Fibroblast of skin of left biceps (primary cell): ENCODE measurements around the gene ARSI.

Experiments used
- DNase-seq, 2 experiments: peaks; one replicate each; pipeline ENCODE4 v3.0.0-alpha.2; 2013; ENCODE audit warnings: low read depth in 2 of 2

Gene ARSI

DNA sequence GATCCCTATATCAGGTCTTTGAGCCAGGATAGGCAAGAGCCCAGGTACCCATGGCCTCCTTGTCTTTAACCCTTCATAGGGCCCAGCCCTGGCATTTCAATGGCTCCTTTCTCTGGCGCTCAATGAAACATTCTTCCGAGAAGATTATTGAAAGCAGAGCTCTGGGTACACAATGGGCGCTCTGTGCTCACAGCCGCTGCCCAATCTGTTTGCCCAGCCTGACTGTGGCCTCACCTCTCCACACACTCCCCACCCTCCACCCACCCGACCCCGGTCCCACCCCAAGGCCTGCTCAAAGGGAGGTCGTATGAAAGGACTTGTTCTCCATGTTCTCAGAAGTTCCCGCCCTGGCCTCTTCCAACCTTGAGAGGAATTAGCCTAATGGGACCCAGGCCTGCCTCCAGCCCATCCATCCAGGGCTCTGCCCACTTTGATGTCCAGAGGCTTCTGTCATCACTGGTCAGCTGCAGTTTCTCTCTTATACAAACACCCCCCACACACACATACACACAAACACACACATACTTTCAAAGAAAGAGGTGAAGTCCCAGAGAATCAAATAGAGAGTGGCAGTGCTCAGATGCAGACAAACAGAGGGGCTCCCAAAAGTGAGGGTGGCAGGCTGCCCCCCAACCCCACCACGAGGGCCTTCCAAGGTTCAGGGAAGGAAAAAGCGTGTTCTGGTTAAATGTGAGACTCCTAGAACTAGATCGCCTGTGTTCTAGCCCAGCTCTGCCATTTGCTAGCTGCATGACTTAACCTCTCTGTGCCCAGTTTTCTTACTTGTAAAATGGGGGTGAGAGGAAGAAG is 5.1 kb upstream of the ARSI start:
- no peak for DNase-seq

- no peak for DNase-seq
These were observed 4.1 kb upstream of the ARSI start for GRCh38 chr5:150306775-150307174.

GRCh38 chr5:150305557-150305956 is 2.9 kb upstream of the ARSI start:
- DNase-seq: no peak

DNA sequence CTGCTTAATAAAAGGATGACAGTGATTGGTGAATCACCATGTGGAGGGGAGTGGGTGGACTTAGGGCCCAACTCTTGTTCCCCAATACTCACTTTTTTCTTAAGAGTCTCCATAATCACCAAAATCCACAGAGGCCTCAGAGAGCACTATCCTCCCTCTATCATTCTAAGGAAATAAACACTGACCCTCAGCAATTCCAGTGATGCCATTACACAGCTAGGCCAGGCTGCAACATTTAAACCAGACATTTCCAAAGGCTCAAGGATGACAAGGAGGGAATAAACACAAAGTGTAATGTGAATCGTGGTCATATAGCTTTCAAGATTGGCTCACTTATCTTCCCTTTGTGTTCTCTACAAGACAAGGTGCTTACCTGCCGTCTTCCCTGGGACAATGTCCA is 2.4 kb upstream of the ARSI start:
- no peak for DNase-seq

DNA sequence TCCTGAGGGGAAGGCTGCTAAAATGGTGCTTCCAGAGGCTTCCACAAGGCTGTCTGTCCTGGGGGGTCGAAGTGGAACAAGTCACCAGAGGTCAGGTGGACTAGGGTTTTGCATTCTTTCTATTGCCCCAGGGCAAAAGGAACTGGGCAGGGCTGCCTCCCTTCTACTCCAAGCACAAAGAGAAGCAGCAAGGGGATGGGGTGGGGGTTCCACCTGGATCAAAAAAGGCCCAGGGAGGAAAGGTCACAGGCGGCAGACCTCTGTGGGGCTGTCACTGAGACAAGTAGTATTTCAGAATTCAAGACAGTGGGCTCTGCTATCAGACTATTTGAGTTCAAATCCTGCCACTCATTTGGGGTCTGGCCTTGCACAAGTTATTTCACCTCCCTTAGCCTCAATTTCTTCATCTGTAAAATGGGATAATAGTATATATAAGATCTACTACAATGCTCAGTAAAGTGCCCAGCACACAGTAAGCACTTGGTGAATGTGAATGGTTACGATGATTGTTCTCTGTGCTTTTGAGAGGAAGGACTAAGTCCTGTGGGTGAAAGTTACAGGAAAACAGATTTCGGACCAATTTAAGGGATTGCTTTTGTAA is 1.9 kb upstream of the ARSI start:
- no peak for DNase-seq

DNA sequence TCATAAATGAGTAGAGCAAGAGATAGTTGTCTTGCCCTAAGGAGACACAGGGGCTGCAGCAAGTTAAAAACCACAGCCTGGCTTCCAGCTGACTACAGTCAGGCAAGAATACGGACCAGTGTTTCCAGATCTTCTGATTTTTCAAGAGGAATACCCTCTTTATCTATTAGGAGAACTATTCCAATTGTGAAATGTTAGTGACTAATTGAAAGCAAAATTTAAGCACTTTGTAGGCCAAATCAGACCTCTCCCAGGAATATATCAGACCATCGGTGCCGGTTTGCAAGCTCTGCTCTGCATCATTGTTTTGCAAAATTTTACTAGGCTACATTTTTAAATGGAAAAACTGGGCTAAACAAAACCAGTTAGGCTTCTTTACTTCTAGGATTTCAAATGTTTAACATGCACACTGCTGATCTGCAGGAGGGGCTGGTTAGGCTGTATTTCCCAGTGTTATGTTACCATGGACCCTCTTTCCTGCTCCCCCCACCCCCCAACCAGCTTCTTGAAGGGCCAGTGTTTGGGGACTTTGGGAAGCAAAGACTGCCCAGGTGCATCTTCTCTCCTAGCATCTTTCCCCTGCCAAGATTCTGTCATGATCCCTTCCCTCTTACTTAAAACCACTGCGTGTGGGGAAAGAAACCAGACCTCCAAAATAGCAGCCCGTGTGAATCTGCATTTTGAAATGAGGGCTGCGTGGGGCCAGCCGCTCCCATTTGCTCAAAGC is 1.1 kb upstream of the ARSI start:
- DNase-seq: no peak

DNA sequence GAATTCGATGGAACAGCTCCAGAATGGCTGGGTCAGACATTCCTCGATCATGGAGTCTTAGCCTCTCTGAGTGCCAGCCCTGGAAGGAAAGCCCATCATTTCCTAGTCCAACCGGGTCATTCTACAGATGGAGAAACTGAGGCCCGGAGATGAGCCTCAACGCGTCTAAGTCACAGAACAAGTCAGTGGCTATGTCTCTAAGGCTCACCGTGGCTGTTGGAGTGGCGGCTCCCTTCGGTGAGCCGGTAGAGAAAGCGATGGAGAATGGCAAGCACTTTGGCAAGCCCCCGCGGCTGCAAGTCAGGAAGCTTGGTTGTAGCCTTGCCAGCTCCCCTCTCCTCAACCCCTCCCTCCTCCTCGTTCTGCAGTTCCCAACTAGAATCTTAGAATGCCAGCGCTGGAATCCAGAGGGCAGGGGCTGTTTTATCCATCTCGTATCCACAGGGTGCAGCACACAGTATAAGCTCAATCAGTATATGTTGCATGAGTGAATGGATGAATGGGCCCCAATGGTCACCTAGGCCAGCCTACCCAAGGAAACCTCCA is 438 bp upstream of the ARSI start:
- DNase-seq: peak; percentile 71 to 73

GRCh38 chr5:150301901-150302300 is 804 bp downstream of the ARSI start:
- no peak for DNase-seq

DNA sequence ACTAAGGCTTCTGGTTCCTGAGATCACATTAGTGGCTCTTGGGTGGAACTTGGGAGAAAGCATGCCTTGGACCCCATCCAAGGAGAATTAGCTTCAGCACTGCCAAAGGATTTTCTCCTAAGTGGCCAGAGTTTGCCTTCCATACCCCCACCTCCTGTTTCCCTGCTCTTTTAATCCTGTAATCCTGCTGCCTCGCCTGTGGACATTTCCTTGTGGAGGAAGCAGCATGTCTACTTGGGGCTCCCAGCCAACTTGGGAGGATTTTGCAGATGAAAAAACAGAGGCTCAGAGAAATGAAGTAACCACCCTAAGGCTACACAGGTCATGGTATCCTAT is 1.6 kb downstream of the ARSI start:
- DNase-seq: no peak

- no peak for DNase-seq
These were observed 2.1 kb downstream of the ARSI start for GRCh38 chr5:150300496-150301169.

- no peak for DNase-seq
These were observed 3.0 kb downstream of the ARSI start for GRCh38 chr5:150299571-150300327.

DNA sequence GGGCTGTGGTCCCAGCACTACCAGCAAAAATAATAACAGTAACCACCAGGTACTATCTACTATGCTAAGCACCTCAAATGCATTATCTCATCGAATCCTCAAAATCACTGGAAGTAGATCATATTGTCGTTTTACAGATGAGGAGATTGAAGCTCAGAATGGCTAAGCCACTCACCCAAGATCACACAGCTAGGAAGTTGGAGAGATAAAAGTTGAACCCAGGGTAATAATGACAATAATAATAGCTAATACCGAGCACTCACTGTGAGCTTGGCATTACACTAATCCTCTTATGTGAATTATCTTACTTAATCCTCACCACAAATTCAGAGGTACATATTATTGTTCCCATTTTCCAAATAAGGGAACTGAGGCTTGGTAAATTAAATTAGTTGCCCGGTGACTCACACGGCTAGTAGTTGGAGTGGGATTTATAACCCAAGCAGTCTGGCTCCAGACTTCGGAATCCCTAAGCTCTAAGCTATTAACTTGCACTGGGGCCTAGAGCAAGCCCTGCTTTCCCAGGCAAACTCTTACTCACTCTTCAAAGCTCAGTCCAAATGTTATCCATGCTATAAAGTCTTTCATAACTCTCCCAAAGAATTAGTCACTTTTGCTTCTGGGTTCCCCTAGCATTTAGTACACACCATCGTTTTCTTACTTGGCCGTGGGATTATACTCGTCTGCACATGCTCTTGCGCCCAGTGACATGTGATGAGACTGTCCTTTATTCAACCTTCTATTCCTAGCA is 3.8 kb downstream of the ARSI start:
- DNase-seq: peak; percentile 89 to 90

DNA sequence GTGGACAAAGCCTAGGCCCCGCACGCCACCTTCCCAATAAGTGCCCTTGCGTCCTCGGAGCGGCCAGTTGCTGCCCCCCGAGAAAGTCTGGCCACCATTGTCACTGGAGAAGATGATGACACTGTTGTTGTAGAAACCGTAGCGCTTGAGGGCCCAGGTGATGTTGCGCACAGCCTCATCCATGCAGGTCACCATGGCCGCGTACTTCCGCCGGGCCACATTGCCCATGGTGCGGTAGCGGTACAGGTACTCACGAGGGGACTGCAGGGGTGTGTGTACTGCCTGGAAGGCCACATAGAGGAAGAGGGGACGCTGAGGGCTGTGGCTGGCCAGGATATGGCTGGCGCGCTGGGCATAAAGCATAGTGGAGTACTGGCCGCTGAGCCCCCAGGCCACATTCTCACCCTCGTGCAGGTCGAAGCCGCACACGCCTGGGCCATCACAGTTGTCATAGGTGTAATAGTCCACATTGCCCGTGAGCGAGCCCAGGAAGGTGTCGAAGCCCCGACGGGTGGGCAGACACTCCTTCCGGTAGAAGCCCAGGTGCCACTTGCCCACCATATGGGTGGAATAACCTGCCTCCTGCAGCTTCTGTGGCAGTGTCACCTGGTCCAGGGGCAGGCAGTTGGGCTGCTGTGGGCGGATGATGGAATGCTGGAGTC is 4.6 kb downstream of the ARSI start:
- DNase-seq: no peak

DNA sequence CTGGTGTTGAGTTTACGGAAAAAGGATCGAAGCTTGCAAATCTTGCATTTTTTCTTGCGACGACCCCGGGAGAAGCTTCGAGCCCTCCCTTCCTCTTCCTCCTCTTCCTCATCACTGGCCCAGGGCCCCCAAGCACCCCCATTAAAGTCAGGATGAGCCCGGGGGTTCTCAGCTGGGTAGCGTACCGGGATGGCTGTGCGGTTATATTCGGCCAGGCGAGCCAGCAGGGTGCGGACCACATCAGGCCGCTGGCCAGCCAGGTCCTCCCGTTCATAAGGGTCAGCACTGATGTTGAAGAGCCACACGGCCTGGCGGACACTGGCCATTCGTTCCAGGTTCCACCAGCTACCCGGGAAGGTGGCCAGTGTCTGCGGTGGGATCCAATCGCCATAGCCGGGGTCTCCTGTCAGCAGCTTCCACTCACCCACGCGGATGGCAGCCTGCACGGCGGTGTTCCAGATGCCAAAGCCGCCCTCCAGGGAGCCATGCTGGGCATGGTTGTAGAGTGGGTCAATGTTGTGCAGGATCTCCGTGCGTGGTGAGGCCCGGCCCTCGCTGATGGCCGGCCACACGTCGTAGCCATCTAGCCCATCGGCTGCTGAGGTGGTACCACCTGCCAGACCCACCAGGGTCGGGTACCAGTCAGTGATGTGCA is 5.3 kb downstream of the ARSI start:
- DNase-seq: no peak

GRCh38 chr5:150296496-150296895 is 6.2 kb downstream of the ARSI start:
- DNase-seq: no peak

DNA sequence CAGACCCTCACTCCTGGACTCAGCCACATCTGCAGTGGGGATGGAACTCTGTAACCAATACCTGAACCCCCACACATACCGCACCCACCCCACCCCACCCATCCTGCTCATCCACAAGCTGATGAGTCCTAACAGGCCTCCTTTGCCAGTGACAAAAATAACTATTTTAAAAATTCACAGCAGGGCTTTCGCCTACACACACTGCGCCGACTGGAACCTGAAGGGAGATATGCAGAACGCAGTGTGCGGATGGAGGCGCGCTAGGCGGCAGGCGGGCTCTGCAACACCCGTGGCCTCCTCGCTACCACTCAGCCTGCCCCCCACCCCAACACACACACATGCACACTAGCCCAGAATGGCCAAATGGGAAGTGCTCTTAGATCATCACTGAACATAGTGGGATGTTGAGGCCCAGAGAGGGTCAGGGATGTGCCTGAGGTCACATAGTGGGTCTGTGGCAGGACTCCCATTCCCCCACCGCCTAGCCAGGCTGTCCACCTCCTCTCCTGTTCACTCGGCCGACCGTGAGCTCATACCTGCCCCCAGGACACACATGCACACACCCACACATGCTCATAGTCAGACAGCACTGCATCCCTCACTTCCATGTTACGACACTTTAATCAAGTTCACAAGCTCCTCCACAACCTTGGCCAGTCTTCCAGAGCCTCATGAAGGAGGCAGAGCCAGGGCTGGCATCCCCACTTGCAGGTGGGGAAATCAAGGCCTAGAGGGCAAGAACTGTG is 6.8 kb downstream of the ARSI start:
- DNase-seq: no peak

GRCh38 chr5:150295172-150295634 is 7.5 kb downstream of the ARSI start:
- DNase-seq: no peak

DNA sequence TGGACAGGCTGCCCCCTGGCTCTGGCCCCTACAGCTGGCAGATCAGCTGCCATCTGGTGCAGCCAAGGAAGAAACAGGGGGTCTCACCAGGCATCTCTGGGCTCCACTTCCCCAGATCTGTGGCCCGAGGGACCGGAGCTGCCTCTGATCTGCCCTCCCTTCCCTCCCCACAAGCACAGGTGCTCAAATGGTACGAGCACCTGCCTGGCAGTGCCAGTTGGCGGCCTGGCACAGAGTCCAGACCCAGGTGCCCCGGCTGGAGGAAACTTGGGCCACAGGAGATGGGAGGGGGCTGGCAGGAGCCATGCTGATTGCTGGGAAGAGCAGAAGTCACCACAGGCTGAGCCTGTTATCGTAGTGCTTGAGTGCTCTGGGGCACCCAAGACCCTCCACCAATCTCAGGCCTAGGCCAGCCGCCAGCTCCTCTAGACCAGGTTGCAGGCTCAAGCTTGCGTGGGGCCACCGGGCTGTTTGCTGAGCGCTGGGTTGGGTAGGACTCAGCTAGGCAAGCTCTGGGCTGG is 8.1 kb downstream of the ARSI start:
- no peak for DNase-seq
